HL-60 (cell line): ENCODE results near the gene PER3.
A peak's percentile ranks its signal among the peaks of the same experiment; 100 is the strongest.

Experiments used
- DNase-seq, 2 experiments: peaks; one replicate each; pipeline ENCODE4 v3.0.0-alpha.2; 2010 to 2020; ENCODE audit warnings: low read depth in 1 of 2, low spot score in 1 of 2
- H3K27ac ChIP-seq: fragments of 250-450 bp; sonication (Bioruptor Pico); replicated peaks from 2 replicates; pipeline ENCODE4 v1.5.1; 2020; ENCODE audit warnings: mild to moderate bottlenecking, moderate library complexity
- H3K27me3 ChIP-seq: fragments of 250-450 bp; sonication (Bioruptor Pico); 2 replicates; pipeline ENCODE4 v1.5.1; 2021; ENCODE audit warnings: mild to moderate bottlenecking, moderate library complexity; ENCODE audit not compliant: insufficient read depth, poor library complexity, severe bottlenecking
- H3K4me3 ChIP-seq: replicated peaks from 2 replicates; pipeline ENCODE4 v1.5.1; 2011; ENCODE audit warnings: mild to moderate bottlenecking, control low read depth, low read length; ENCODE audit not compliant: insufficient read depth
- GABPA ChIP-seq: IDR thresholded peaks from 2 replicates; pipeline ENCODE4 v1.6.1; 2012; ENCODE audit warnings: low read depth
- POLR2AphosphoS5 ChIP-seq: IDR thresholded peaks from 2 replicates; pipeline ENCODE4 v1.6.1; 2012; ENCODE audit warnings: low read depth
- SPI1 ChIP-seq: IDR thresholded peaks from 2 replicates; pipeline ENCODE4 v1.6.1; 2012; ENCODE audit warnings: low read depth, mild to moderate bottlenecking, borderline replicate concordance
- TF ChIP-seq, protein P1 (sequence below): IDR thresholded peaks from 2 replicates; pipeline ENCODE4 v1.6.1; 2012; ENCODE audit warnings: low read depth; ENCODE audit not compliant: insufficient replicate concordance
- TF ChIP-seq, protein P2 (sequence below): IDR thresholded peaks from one replicate; pipeline ENCODE4 v1.5.1; 2011; ENCODE audit warnings: low read length, control low read depth, inconsistent platforms; ENCODE audit not compliant: insufficient read depth

PER3 gene

DNA sequence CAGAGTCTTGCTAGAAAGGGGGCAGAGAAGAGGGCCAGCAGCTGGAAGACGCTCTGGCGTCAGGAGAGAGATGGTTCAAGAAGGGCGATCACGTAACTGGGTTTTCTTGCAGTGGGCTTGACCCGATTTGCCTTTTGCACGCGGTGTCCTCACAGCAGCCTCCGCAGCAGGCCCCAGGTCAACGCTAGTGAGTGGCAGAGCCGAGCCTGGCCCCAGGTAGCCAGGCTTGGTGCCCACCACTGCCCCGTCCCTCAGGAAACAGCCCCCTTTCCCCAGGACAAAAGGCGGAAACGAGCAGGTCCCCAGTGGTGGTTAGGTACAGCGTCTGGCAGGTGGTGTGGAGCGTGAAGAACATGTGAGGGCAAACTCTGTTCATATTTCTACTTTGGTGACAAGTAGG lies 77.4 kb downstream of the PER3 start:
- Histone ChIP-seq H3K4me3 (no peak overlapping the region), H3K27ac (no peak overlapping the region), H3K27me3 (no peaks in the 10 kb centered on the region)
- DNase-seq = no peak
- TF ChIP-seq, protein P1, sequence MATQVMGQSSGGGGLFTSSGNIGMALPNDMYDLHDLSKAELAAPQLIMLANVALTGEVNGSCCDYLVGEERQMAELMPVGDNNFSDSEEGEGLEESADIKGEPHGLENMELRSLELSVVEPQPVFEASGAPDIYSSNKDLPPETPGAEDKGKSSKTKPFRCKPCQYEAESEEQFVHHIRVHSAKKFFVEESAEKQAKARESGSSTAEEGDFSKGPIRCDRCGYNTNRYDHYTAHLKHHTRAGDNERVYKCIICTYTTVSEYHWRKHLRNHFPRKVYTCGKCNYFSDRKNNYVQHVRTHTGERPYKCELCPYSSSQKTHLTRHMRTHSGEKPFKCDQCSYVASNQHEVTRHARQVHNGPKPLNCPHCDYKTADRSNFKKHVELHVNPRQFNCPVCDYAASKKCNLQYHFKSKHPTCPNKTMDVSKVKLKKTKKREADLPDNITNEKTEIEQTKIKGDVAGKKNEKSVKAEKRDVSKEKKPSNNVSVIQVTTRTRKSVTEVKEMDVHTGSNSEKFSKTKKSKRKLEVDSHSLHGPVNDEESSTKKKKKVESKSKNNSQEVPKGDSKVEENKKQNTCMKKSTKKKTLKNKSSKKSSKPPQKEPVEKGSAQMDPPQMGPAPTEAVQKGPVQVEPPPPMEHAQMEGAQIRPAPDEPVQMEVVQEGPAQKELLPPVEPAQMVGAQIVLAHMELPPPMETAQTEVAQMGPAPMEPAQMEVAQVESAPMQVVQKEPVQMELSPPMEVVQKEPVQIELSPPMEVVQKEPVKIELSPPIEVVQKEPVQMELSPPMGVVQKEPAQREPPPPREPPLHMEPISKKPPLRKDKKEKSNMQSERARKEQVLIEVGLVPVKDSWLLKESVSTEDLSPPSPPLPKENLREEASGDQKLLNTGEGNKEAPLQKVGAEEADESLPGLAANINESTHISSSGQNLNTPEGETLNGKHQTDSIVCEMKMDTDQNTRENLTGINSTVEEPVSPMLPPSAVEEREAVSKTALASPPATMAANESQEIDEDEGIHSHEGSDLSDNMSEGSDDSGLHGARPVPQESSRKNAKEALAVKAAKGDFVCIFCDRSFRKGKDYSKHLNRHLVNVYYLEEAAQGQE = no peak
- no peak for TF ChIP-seq POLR2AphosphoS5
- TF ChIP-seq, protein P2, sequence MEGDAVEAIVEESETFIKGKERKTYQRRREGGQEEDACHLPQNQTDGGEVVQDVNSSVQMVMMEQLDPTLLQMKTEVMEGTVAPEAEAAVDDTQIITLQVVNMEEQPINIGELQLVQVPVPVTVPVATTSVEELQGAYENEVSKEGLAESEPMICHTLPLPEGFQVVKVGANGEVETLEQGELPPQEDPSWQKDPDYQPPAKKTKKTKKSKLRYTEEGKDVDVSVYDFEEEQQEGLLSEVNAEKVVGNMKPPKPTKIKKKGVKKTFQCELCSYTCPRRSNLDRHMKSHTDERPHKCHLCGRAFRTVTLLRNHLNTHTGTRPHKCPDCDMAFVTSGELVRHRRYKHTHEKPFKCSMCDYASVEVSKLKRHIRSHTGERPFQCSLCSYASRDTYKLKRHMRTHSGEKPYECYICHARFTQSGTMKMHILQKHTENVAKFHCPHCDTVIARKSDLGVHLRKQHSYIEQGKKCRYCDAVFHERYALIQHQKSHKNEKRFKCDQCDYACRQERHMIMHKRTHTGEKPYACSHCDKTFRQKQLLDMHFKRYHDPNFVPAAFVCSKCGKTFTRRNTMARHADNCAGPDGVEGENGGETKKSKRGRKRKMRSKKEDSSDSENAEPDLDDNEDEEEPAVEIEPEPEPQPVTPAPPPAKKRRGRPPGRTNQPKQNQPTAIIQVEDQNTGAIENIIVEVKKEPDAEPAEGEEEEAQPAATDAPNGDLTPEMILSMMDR = no peak
- no peak for TF ChIP-seq SPI1
- TF ChIP-seq GABPA = no peak

DNA sequence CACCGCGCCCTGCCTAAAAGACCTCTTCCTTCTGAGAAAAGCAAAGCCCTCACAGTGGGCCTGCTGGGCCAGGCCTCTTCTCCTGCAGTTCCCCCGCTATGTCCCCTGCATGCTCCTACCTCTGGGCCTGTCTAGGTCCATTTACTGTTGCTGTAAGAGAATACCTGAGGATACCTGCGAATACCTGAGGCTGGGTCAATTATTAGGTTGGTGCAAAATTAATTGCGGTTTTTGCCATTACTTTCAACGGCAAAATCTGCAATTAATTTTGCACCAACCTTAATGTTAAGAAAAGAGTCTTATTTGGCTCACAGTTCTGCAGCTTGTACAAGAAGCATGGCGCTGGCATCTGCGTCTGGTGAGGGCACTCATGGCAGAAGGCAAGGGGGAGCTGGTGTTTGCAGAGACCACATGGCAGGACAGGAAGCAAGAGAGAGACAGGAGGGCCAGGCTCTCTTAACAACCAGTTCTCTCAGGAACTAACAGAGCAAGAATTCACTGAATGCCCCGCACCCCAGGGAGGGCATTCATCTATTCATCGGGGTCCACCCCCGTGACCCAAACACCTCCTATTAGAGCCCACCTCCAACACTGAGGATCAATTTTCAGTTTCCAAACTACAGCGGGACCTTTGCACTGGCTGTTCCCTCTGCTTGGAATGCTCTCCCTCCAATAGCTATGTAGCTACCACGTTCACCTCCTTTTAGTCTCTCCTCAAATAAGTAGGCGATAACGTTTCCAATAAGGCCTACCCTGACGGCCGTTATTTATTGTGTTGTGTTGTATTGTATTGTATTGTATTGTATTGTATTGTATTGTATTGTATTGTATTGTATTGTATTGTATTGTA lies 78.3 kb downstream of the PER3 start:
- Histone ChIP-seq H3K27ac (no peak overlapping the region), H3K4me3 (no peak overlapping the region), H3K27me3 (no peaks in the 10 kb centered on the region)
- no peak for TF ChIP-seq GABPA
- DNase-seq = no peak

DNA sequence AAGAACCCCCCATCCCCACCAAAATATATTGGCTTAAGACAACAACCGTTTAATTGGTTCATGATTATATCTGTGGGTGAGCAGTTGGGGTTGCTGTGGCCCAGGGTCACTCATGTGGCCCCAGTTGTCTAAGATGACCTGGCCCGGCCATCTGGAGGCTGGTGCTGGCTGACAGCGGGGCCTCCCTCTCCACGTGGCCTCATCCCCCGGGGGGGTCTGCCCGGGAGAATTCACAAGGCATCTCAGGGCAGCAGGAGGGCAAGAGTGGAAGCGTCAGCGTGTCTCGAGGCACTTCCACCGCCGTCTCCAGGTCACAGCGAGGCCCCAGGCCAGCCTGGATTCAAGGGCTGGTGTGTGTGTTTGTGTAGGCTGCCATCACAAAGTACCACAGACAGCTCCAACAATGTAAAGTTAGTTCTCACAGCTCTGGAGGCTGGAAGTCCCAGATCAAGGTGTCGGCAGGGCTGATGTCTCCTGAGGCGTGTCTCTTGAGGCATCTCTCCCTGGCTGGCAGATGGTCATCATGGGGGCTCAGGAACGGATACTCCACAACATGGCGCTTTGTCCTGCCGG lies 79.8 kb downstream of the PER3 start:
- TF ChIP-seq, protein P1 = peak; percentile 36
- no peak for TF ChIP-seq GABPA
- Histone ChIP-seq H3K27ac (no peak overlapping the region), H3K27me3 (no peaks in the 10 kb centered on the region), H3K4me3 (no peak overlapping the region)
- no peak for DNase-seq

DNA sequence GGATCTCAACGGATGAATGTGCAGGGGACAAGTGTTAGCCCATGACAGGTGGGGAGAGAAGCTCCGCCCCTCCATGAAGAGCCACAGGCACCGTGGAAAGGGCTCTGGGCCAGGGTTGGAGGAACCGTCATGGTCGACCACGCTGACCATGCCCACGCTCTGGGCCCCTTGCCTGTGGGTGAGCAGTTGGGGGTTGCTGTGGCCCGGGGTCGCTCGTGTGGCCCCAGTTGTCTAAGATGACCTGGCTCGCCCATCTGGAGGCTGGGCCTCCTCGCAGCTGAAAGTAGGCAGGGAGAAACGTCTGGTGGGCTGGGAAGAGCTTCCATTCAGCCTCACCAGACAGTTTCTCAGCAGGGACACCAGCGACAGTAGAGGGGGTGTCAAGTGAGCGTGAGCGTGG lies 81.9 kb downstream of the PER3 start:
- no peak for DNase-seq
- TF ChIP-seq, protein P1 = no peak
- TF ChIP-seq, protein P2 = no peak
- TF ChIP-seq GABPA (no peak), POLR2AphosphoS5 (no peak), SPI1 (no peak)
- Histone ChIP-seq H3K27ac (no peak overlapping the region), H3K4me3 (no peak overlapping the region), H3K27me3 (no peaks in the 10 kb centered on the region)
